ENCODE measurements around the gene UCKL1. TPM values are rescaled to one million over a fixed set of nuclear protein-coding genes. Genes with fewer than 3 reads are reported as not detected.
"Not testable (repeated sequence)": the region's sequence is repeated elsewhere in the genome, so short reads cannot be mapped to it uniquely, and the experiment has no call there.

Gene UCKL1
- total RNA-seq, 5 donors from 2014 or later (not counting 1 experiment from before 2014, with no cell fraction given): 40.6 to 72.3 (median 67.0) TPM

GRCh38 chr20:63960654-63961621 lies 4.7 kb upstream of the UCKL1 start:
- H3K27ac ChIP-seq (ENCODE audit: low read length); DNase-seq; H3K4me3 Mint-ChIP-seq; H3K27me3 Mint-ChIP-seq; ATAC-seq (replicated peaks in 1 of 4); CTCF ChIA-PET; H3K4me3 ChIP-seq (ENCODE audit: control insufficient read depth in 1 of 2, extremely low read depth in 1 of 2, low read length in 1 of 2); H3K9me3 ChIP-seq; H3K27me3 ChIP-seq (replicated peaks in 1 of 2; ENCODE audit: control insufficient read depth in 2 of 2, extremely low read depth in 1 of 2, insufficient read depth in 2 of 2, low read length in 1 of 2); H3K9me3 Mint-ChIP-seq; POLR2A ChIA-PET; H3K27ac Mint-ChIP-seq; H3K36me3 Mint-ChIP-seq: not testable (repeated sequence)
- 81% methylated on average over 12 of the region's 15 CpGs for WGBS (ENCODE audit: insufficient coverage)
- Histone ChIP-seq H3K36me3 (ENCODE audit: control insufficient read depth in 2 of 2, extremely low read depth in 1 of 2, insufficient read depth in 1 of 2, low read length in 1 of 2) (peaks cover 23 to 28% of the 10 kb centered on the region in 2 donors), H3K4me1 (ENCODE audit: control insufficient read depth in 1 of 2, extremely low read depth in 1 of 2, insufficient read depth in 2 of 2, low read length in 2 of 2) (peaks cover 6 to 16% of the 10 kb centered on the region in 2 experiments)
- peaks cover 5 to 12% (median 9%) of the 10 kb centered on the region in 3 donors for H3K4me1 Mint-ChIP-seq

- Histone ChIP-seq H3K4me3 (ENCODE audit: control insufficient read depth in 1 of 2, extremely low read depth in 1 of 2, low read length in 1 of 2) (no peak overlapping the region), H3K27ac (ENCODE audit: low read length) (no peak overlapping the region), H3K9me3 (no peaks in the 10 kb centered on the region), H3K27me3 (replicated peaks in 1 of 2; ENCODE audit: control insufficient read depth in 2 of 2, extremely low read depth in 1 of 2, insufficient read depth in 2 of 2, low read length in 1 of 2) (no peaks in the 10 kb centered on the region), H3K36me3 (ENCODE audit: control insufficient read depth in 2 of 2, extremely low read depth in 1 of 2, insufficient read depth in 1 of 2, low read length in 1 of 2) (peaks cover 23 to 28% of the 10 kb centered on the region in 2 donors), H3K4me1 (ENCODE audit: control insufficient read depth in 1 of 2, extremely low read depth in 1 of 2, insufficient read depth in 2 of 2, low read length in 2 of 2) (peaks cover 8 to 28% of the 10 kb centered on the region in 2 experiments)
- Mint-ChIP-seq H3K4me3 (no peak overlapping the region), H3K4me1 (peaks cover 11 to 17% (median 15%) of the 10 kb centered on the region in 3 donors), H3K27ac (peak overlapping the region in 1 of 2 donors; percentile 61), H3K9me3 (no peaks in the 10 kb centered on the region), H3K36me3 (no peaks in the 10 kb centered on the region), H3K27me3 (no peaks in the 10 kb centered on the region)
- ATAC-seq (replicated peaks in 1 of 4) (no peak), DNase-seq (no peak)
- ChIA-PET CTCF (no interaction called here), POLR2A (no interaction called here)
- WGBS (ENCODE audit: insufficient coverage): 91% methylated on average over 5 of the region's 17 CpGs
Measured at GRCh38 chr20:63959699-63960075, 3.5 kb upstream of the UCKL1 start.

- 97% methylated on average over 8 of the region's 10 CpGs for WGBS (ENCODE audit: insufficient coverage)
- peaks cover 17 to 22% (median 20%) of the 10 kb centered on the region in 3 donors for H3K4me1 Mint-ChIP-seq
- H3K9me3 Mint-ChIP-seq: no peaks in the 10 kb centered on the region
- Histone ChIP-seq H3K4me3 (ENCODE audit: control insufficient read depth in 1 of 2, extremely low read depth in 1 of 2, low read length in 1 of 2) (no peak overlapping the region), H3K27ac (ENCODE audit: low read length) (no peak overlapping the region), H3K27me3 (replicated peaks in 1 of 2; ENCODE audit: control insufficient read depth in 2 of 2, extremely low read depth in 1 of 2, insufficient read depth in 2 of 2, low read length in 1 of 2) (no peaks in the 10 kb centered on the region), H3K4me1 (ENCODE audit: control insufficient read depth in 1 of 2, extremely low read depth in 1 of 2, insufficient read depth in 2 of 2, low read length in 2 of 2) (peaks cover 11 to 33% of the 10 kb centered on the region in 2 experiments), H3K36me3 (ENCODE audit: control insufficient read depth in 2 of 2, extremely low read depth in 1 of 2, insufficient read depth in 1 of 2, low read length in 1 of 2) (peaks cover 22 to 23% of the 10 kb centered on the region in 2 donors), H3K9me3 (no peaks in the 10 kb centered on the region)
- peak overlapping the region in 1 of 2 donors; percentile 61 for H3K27ac Mint-ChIP-seq
- POLR2A ChIA-PET: no interaction called here
- no peaks in the 10 kb centered on the region for H3K36me3 Mint-ChIP-seq
- ATAC-seq (replicated peaks in 1 of 4) (no peak), DNase-seq (no peak)
- CTCF ChIA-PET: no interaction called here
- no peaks in the 10 kb centered on the region for H3K27me3 Mint-ChIP-seq
- H3K4me3 Mint-ChIP-seq: no peak overlapping the region
Measured at GRCh38 chr20:63958964-63959698, 2.9 kb upstream of the UCKL1 start.

GRCh38 chr20:63958471-63958870 lies 2.3 kb upstream of the UCKL1 start:
- no peaks in the 10 kb centered on the region for H3K9me3 ChIP-seq
- CTCF ChIA-PET: no interaction called here
- H3K36me3 ChIP-seq (ENCODE audit: control insufficient read depth in 2 of 2, extremely low read depth in 1 of 2, insufficient read depth in 1 of 2, low read length in 1 of 2): peaks cover 16% of the 10 kb centered on the region in 2 donors
- Mint-ChIP-seq H3K36me3 (no peaks in the 10 kb centered on the region), H3K4me1 (peaks cover 23 to 29% (median 27%) of the 10 kb centered on the region in 3 donors), H3K9me3 (no peaks in the 10 kb centered on the region), H3K27me3 (no peaks in the 10 kb centered on the region), H3K4me3 (no peak overlapping the region), H3K27ac (peak overlapping the region; percentile 16 to 80)
- no peak overlapping the region for H3K27ac ChIP-seq (ENCODE audit: low read length)
- H3K27me3 ChIP-seq (replicated peaks in 1 of 2; ENCODE audit: control insufficient read depth in 2 of 2, extremely low read depth in 1 of 2, insufficient read depth in 2 of 2, low read length in 1 of 2): no peaks in the 10 kb centered on the region
- peaks cover 11 to 40% of the 10 kb centered on the region in 2 experiments for H3K4me1 ChIP-seq (ENCODE audit: control insufficient read depth in 1 of 2, extremely low read depth in 1 of 2, insufficient read depth in 2 of 2, low read length in 2 of 2)
- H3K4me3 ChIP-seq (ENCODE audit: control insufficient read depth in 1 of 2, extremely low read depth in 1 of 2, low read length in 1 of 2): no peak overlapping the region
- WGBS (ENCODE audit: insufficient coverage): 90% methylated on average over 3 of the region's 4 CpGs
- POLR2A ChIA-PET: no interaction called here
- no peak for DNase-seq
- no peak for ATAC-seq (replicated peaks in 1 of 4)

GRCh38 chr20:63957690-63958441 lies 1.6 kb upstream of the UCKL1 start:
- Histone ChIP-seq H3K36me3 (ENCODE audit: control insufficient read depth in 2 of 2, extremely low read depth in 1 of 2, insufficient read depth in 1 of 2, low read length in 1 of 2) (peaks cover 11 to 15% of the 10 kb centered on the region in 2 donors), H3K27ac (ENCODE audit: low read length) (no peak overlapping the region), H3K27me3 (replicated peaks in 1 of 2; ENCODE audit: control insufficient read depth in 2 of 2, extremely low read depth in 1 of 2, insufficient read depth in 2 of 2, low read length in 1 of 2) (no peaks in the 10 kb centered on the region), H3K4me1 (ENCODE audit: control insufficient read depth in 1 of 2, extremely low read depth in 1 of 2, insufficient read depth in 2 of 2, low read length in 2 of 2) (peaks cover 11 to 40% of the 10 kb centered on the region in 2 experiments), H3K9me3 (no peaks in the 10 kb centered on the region), H3K4me3 (ENCODE audit: control insufficient read depth in 1 of 2, extremely low read depth in 1 of 2, low read length in 1 of 2) (no peak overlapping the region)
- POLR2A ChIA-PET: no interaction called here
- peak overlapping the region in 1 of 3 donors; percentile 75 for H3K4me3 Mint-ChIP-seq
- no peaks in the 10 kb centered on the region for H3K36me3 Mint-ChIP-seq
- CTCF ChIA-PET: interaction anchor here in 1 of 2 donors (1.5 kb wide), 1 partner anchor 316 kb away, joined by 6 read pairs; no protein-coding TSS in a partner anchor
- 100% methylated on average over 1 of the region's 13 CpGs for WGBS (ENCODE audit: insufficient coverage)
- peaks cover 27 to 35% (median 28%) of the 10 kb centered on the region in 3 donors for H3K4me1 Mint-ChIP-seq
- no peaks in the 10 kb centered on the region for H3K27me3 Mint-ChIP-seq
- H3K9me3 Mint-ChIP-seq: no peaks in the 10 kb centered on the region
- peak overlapping the region; percentile 77 to 91 for H3K27ac Mint-ChIP-seq
- ATAC-seq (replicated peaks in 1 of 4) (no peak), DNase-seq (no peak)
